HCT116 (cell line): ENCODE measurements around the gene CASK. TPM values are rescaled to one million over a fixed set of nuclear protein-coding genes. Genes with fewer than 3 reads are reported as not detected.

Source experiments
- ATAC-seq: fragments of 200-7000 bp; cut with Tn5 transposase; 2 replicates; pipeline ENCODE4 v1.9.1; 2020; ENCODE audit warnings: mild to moderate bottlenecking, moderate library complexity
- BruUV-seq: library from RNA; stranded (reverse); fragments of 400-500 nt; replicated peaks from 2 replicates; lab custom pipeline; 2021; lab: Mats Ljungman, UMichigan
- CTCF ChIA-PET: fragments of 300-600 bp; sonication (Branson Sonifier 250); formaldehyde crosslinking; loops from one replicate; lab custom pipeline; 2021; ENCODE audit warnings: antibody characterized with exemption; lab: Charles Lee
- POLR2A ChIA-PET: fragments of 300-600, 350-600 bp; sonication (Branson Sonifier 250); formaldehyde crosslinking; loops from one replicate; lab custom pipeline; 2021; ENCODE audit warnings: antibody characterized with exemption; lab: Charles Lee
- RAD21 ChIA-PET, 2 experiments: fragments of 300-600 bp; sonication (Branson Sonifier 250); formaldehyde crosslinking; loops; one replicate each; lab custom pipeline; 2023; ENCODE audit warnings: low total read pairs in 2 of 2; ENCODE audit not compliant: uncharacterized antibody in 2 of 2, unreplicated experiment in 2 of 2, low non-redundant PET in 1 of 2; lab: Charles Lee
- DNase-seq: peaks from one replicate; pipeline ENCODE4 v3.0.0-alpha.2; 2010; ENCODE audit warnings: low read depth, low spot score
- H2AFZ ChIP-seq: fragments of 200-600 bp; shearing (Covaris generic), sonication (generic); 2 replicates; pipeline ENCODE4 v1.6.1; 2017; ENCODE audit warnings: low read depth, mixed run types, mixed read lengths, antibody characterized with exemption, low read length; ENCODE audit not compliant: poor library complexity, severe bottlenecking
- H3K27ac ChIP-seq: 2 replicates; pipeline ENCODE4 v1.5.1; 2012; ENCODE audit warnings: low read depth, low read length
- H3K27me3 ChIP-seq: fragments of 200-600 bp; sonication (generic); 2 replicates; pipeline ENCODE4 v1.6.1; 2016; ENCODE audit warnings: mixed run types, low read length, mixed read lengths; ENCODE audit not compliant: insufficient read depth
- H3K36me3 ChIP-seq, 2 experiments: fragments of 200-500 bp in 1 of 2; fragments of 200-600 bp in 1 of 2; sonication (Bioruptor generic) in 1 of 2; sonication (generic) in 1 of 2; 2 replicates each; pipeline versions ENCODE4 v1.5.1 to v1.6.1; 2014 to 2016; ENCODE audit warnings: low read length in 2 of 2, inconsistent platforms in 1 of 2, mixed read lengths in 1 of 2, mixed run types in 1 of 2; ENCODE audit not compliant: insufficient read depth in 2 of 2, control insufficient read depth in 1 of 2
- H3K4me1 ChIP-seq, 2 experiments: fragments of 200-600 bp in 1 of 2; sonication (generic) in 1 of 2; 2 replicates each; pipeline versions ENCODE4 v1.5.1 to v1.6.1; 2012 to 2017; ENCODE audit warnings: low read length in 2 of 2, inconsistent platforms in 1 of 2, mild to moderate bottlenecking in 1 of 2, mixed read lengths in 1 of 2, mixed run types in 1 of 2, moderate library complexity in 1 of 2; ENCODE audit not compliant: insufficient read depth in 2 of 2, control insufficient read depth in 1 of 2
- H3K4me2 ChIP-seq: fragments of 200-600 bp; sonication (generic); 2 replicates; pipeline ENCODE4 v1.6.1; 2017; ENCODE audit warnings: mixed run types, low read length, mixed read lengths
- H3K4me3 ChIP-seq, 2 experiments: fragments of 200-600 bp in 1 of 2; sonication (generic) in 1 of 2; replicated peaks in 1 of 2; 2 replicates each; pipeline ENCODE4 v1.5.1; 2011 to 2016; ENCODE audit warnings: low read length in 2 of 2, control low read depth in 1 of 2, low read depth in 1 of 2, mild to moderate bottlenecking in 1 of 2, mixed read lengths in 1 of 2, mixed run types in 1 of 2
- H3K79me2 ChIP-seq: fragments of 200-600 bp; sonication (generic); 2 replicates; pipeline ENCODE4 v1.6.1; 2017; ENCODE audit warnings: mild to moderate bottlenecking, mixed run types, low read length, moderate library complexity, mixed read lengths; ENCODE audit not compliant: insufficient read depth
- H3K9ac ChIP-seq: fragments of 200-600 bp; sonication (generic); 2 replicates; pipeline ENCODE4 v1.6.1; 2016; ENCODE audit warnings: low read length, mixed read lengths
- H3K9me2 ChIP-seq: fragments of 200-600 bp; sonication (generic), shearing (Covaris generic); 2 replicates; pipeline ENCODE4 v1.6.1; 2017; ENCODE audit warnings: mixed run types, mild to moderate bottlenecking, moderate library complexity; ENCODE audit not compliant: insufficient read depth
- H3K9me3 ChIP-seq, 2 experiments: fragments of 200-500 bp in 1 of 2; fragments of 200-600 bp in 1 of 2; sonication (Bioruptor generic) in 1 of 2; sonication (generic) in 1 of 2; 2 replicates each; pipeline ENCODE4 v1.6.1; 2014 to 2017; ENCODE audit warnings: low read length in 2 of 2, mixed read lengths in 2 of 2, inconsistent platforms in 1 of 2, low read depth in 1 of 2, mild to moderate bottlenecking in 1 of 2, mixed run types in 1 of 2, moderate library complexity in 1 of 2; ENCODE audit not compliant: control insufficient read depth in 1 of 2, insufficient read depth in 1 of 2
- H4K20me1 ChIP-seq: fragments of 200-600 bp; sonication (generic), shearing (Covaris generic); 2 replicates; pipeline ENCODE4 v1.6.1; 2017; ENCODE audit warnings: mixed run types, mild to moderate bottlenecking, moderate library complexity; ENCODE audit not compliant: insufficient read depth
- CEBPB ChIP-seq: IDR thresholded peaks from 2 replicates; pipeline ENCODE4 v1.6.1; 2012; ENCODE audit warnings: low read depth
- EGR1 ChIP-seq: IDR thresholded peaks from 2 replicates; pipeline ENCODE4 v1.6.1; 2012; ENCODE audit warnings: low read depth
- EZH2phosphoT487 ChIP-seq: fragments of 200-600 bp; IDR thresholded peaks from 2 replicates; pipeline ENCODE4 v1.6.1; 2018; ENCODE audit warnings: antibody characterized with exemption, borderline replicate concordance
- FOSL1 ChIP-seq: IDR thresholded peaks from 2 replicates; pipeline ENCODE4 v1.6.1; 2012; ENCODE audit warnings: low read depth
- POLR2AphosphoS5 ChIP-seq: IDR thresholded peaks from 2 replicates; pipeline ENCODE4 v1.6.1; 2011; ENCODE audit warnings: mild to moderate bottlenecking, low read depth, low read length, moderate library complexity
- SP1 ChIP-seq: IDR thresholded peaks from 2 replicates; pipeline ENCODE4 v1.6.1; 2012; ENCODE audit warnings: low read depth
- ZFX ChIP-seq: fragments of 450-650 bp; IDR thresholded peaks from 2 replicates; pipeline ENCODE4 v1.6.1; 2017
- intact Hi-C: fragments of 100-400 bp; cut with micrococcal nuclease; formaldehyde crosslinking; loops from 2 replicates; pipeline ENCODE4 v1.10.0; 2022
- total RNA-seq: library from RNA; stranded (reverse); gene quantifications from one replicate; pipeline ENCODE4 v1.2.1, GENCODE V29; 2021; ENCODE audit not compliant: unreplicated experiment

The CASK gene
- total RNA-seq, 1 experiment from 2014 or later: 39.0 TPM

DNA sequence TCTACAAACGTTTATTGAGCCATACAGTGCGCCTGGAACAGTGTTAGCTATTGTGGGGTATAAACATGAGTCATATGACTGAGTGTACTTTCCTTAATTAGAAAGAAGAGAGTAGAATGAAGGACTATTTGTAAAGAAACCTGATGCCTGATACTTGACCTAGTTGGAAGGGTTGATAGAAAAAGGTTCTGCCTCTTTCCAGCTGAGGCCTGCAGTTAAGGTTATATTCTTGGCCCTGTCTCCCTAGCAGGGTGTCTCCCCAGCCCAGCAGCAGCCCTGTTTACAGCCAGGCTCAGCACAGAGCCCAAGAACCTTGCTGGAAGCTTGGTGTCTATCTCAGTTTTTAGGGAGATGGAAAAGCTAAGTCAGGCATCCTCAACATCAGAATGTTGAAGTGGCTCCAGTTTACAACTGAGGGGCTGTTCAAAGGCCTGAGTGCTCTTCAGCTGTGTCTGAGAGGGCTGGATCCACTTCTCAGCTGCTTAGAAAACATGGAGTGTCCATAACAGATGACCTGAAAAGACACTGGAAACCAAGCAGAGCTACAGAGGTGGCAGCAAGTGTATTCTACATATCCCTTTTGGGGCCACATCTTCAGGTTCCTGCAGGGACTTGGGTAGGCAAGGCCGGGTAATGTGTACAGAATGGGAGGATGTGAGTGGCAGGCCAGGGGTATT is 454.6 kb downstream of the CASK start:
- ChIA-PET POLR2A (no interaction called here), RAD21 (no interaction called here), CTCF (no interaction called here)
- Histone ChIP-seq H3K36me3 (no peaks in the 10 kb centered on the region), H3K4me1 (peaks cover 3 to 19% of the 10 kb centered on the region in 2 experiments; a peak in 2 of 4 replicates), H3K27me3 (no peaks in the 10 kb centered on the region), H3K4me3 (no peak overlapping the region), H3K9me3 (no peaks in the 10 kb centered on the region), H3K27ac (no peak overlapping the region), H4K20me1 (no peaks in the 10 kb centered on the region), H3K9me2 (no peaks in the 10 kb centered on the region), H3K4me2 (peak overlapping the region; percentile 36), H2AFZ (peak overlapping the region; percentile 45), H3K79me2 (no peaks in the 10 kb centered on the region)
- intact Hi-C loops: no loop called here
- ATAC-seq: no peak; the same call in 1 of the 2 replicates
- BruUV-seq: no TSS peak
- DNase-seq: no peak
- TF ChIP-seq POLR2AphosphoS5 (no peak), SP1 (0 out of 2 replicates have a peak, but pooled peaks have one; percentile 15), FOSL1 (0 out of 2 replicates have a peak, but pooled peaks have one; percentile 24), CEBPB (no peak), EGR1 (no peak), ZFX (no peak), EZH2phosphoT487 (no peak)
- TF ChIP-seq, all 23 proteins: peak for 2
- H3K9ac ChIP-seq: no peak overlapping the region

Other genes starting within 250 kb of the CASK start
- gene GPR34, start 234.6 kb downstream of the CASK start, total RNA-seq: not detected
- gene GPR82, start 199.4 kb downstream of the CASK start, total RNA-seq: not detected